ENCODE data around the gene GRK7. TPM values are rescaled to one million over a fixed set of nuclear protein-coding genes. Genes with fewer than 3 reads are reported as not detected.

The GRK7 gene
- total and polyA plus RNA-seq, 2 experiments from 2014 or later = 0.07 TPM; not detected in 1

DNA sequence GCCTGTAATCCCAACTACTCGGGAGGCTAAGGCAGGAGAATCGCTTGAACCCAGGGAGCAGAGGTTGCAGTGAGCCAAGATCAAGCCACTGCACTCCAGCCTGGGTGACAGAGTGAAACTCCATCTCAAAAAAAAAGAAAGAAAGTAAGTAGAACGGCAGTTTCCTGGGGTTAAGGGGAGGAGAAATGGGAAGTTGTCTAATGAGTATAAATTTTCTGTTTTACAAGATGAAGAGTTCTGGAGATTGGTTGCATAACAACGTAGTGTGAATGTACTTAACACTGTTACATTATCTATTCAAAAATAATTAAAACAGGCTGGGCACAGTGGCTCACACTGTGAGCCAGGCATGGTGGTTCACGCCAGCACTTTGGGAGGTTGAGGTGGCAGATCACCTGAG, 45.4 kb downstream of the GRK7 start:
- Histone ChIP-seq H3K9me3 (ENCODE audit: low read depth) (no peaks in the 10 kb centered on the region), H4K20me1 (ENCODE audit: insufficient read depth, poor library complexity, severe bottlenecking) (no peaks in the 10 kb centered on the region), H3K27ac (no peak overlapping the region), H3K9me2 (replicated peaks; ENCODE audit: insufficient read depth) (no peaks in the 10 kb centered on the region), H3K4me2 (no peak overlapping the region), H3K36me3 (replicated peaks; ENCODE audit: insufficient read depth, low read depth) (no peaks in the 10 kb centered on the region), H3K79me2 (no peaks in the 10 kb centered on the region), H3K27me3 (no peaks in the 10 kb centered on the region), H2AFZ (no peak overlapping the region), H3K4me3 (no peak overlapping the region), H3K4me1 (ENCODE audit: insufficient read depth) (no peaks in the 10 kb centered on the region)
- TF ChIP-seq, protein P1, sequence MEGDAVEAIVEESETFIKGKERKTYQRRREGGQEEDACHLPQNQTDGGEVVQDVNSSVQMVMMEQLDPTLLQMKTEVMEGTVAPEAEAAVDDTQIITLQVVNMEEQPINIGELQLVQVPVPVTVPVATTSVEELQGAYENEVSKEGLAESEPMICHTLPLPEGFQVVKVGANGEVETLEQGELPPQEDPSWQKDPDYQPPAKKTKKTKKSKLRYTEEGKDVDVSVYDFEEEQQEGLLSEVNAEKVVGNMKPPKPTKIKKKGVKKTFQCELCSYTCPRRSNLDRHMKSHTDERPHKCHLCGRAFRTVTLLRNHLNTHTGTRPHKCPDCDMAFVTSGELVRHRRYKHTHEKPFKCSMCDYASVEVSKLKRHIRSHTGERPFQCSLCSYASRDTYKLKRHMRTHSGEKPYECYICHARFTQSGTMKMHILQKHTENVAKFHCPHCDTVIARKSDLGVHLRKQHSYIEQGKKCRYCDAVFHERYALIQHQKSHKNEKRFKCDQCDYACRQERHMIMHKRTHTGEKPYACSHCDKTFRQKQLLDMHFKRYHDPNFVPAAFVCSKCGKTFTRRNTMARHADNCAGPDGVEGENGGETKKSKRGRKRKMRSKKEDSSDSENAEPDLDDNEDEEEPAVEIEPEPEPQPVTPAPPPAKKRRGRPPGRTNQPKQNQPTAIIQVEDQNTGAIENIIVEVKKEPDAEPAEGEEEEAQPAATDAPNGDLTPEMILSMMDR (IDR thresholded peaks at IDR 0.05; ENCODE audit: poor library complexity) = no peak
- TF ChIP-seq EZH2phosphoT487 (IDR thresholded peaks at IDR 0.05; ENCODE audit: low read depth, severe bottlenecking, unreplicated experiment) (no peak), EZH2 (IDR thresholded peaks at IDR 0.05; ENCODE audit: borderline replicate concordance) (no peak)
- no peak for DNase-seq (ENCODE audit: low spot score)
- 95% methylated on average over 5 of the region's 5 CpGs for WGBS (ENCODE audit: low lambda C conversion rate, missing lambda C conversion rate)

DNA sequence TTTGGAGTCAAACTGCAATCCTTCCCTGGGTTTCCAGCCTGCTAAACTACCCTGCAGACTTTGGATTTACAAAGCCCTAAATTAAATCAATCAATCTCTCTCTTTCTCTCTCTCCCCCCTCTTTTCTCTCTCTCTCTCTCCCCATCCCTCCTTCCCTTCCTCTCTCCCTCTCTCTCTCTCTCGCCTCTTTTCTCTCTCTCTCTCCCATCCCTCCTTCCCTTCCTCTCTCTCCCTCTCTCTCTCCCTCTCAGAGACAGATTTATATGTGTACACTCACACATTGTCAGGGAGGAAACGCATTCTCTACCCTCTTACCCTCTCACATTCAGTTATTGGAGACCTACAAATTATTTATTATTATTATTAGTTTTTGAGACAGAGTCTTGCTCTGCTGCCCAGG, 47.0 kb downstream of the GRK7 start:
- Histone ChIP-seq H3K27ac (no peak overlapping the region), H4K20me1 (ENCODE audit: insufficient read depth, poor library complexity, severe bottlenecking) (no peaks in the 10 kb centered on the region), H3K9me2 (replicated peaks; ENCODE audit: insufficient read depth) (no peaks in the 10 kb centered on the region), H2AFZ (no peak overlapping the region), H3K9me3 (ENCODE audit: low read depth) (no peaks in the 10 kb centered on the region), H3K79me2 (no peaks in the 10 kb centered on the region), H3K4me3 (no peak overlapping the region), H3K36me3 (replicated peaks; ENCODE audit: insufficient read depth, low read depth) (no peaks in the 10 kb centered on the region), H3K27me3 (no peaks in the 10 kb centered on the region), H3K4me2 (no peak overlapping the region), H3K4me1 (ENCODE audit: insufficient read depth) (no peaks in the 10 kb centered on the region)
- no peak for TF ChIP-seq EZH2phosphoT487 (IDR thresholded peaks at IDR 0.05; ENCODE audit: low read depth, severe bottlenecking, unreplicated experiment)
- TF ChIP-seq, protein P1 (IDR thresholded peaks at IDR 0.05; ENCODE audit: poor library complexity) = no peak
- TF ChIP-seq EZH2 (IDR thresholded peaks at IDR 0.05; ENCODE audit: borderline replicate concordance) = no peak
- no peak for DNase-seq (ENCODE audit: low spot score)
- 98% methylated on average over 2 of the region's 2 CpGs for WGBS (ENCODE audit: low lambda C conversion rate, missing lambda C conversion rate)

DNA sequence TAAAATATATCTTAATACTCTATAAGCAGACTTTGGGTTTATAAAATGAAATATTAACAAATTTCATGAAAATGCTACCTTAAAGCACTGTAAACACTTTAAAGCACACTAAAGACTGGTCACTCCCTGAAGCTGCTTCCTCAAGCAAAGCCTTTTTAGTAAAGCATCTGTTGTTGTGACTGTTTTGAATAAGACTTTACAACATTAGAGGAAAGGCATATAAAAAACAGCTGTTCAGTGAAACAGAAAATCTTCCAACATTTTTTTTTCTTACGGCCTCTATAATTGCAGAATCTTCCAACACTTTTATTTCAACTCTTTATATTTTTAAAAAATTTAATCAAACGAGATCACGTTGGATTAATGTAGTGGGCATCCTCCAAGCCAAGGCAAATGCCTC, 48.1 kb downstream of the GRK7 start:
- no peak overlapping the region for H3K27ac ChIP-seq
- H3K36me3 ChIP-seq (replicated peaks; ENCODE audit: insufficient read depth, low read depth) = no peaks in the 10 kb centered on the region
- H3K4me1 ChIP-seq (ENCODE audit: insufficient read depth) = no peaks in the 10 kb centered on the region
- TF ChIP-seq, protein P1 (IDR thresholded peaks at IDR 0.05; ENCODE audit: poor library complexity) = no peak
- TF ChIP-seq EZH2 (IDR thresholded peaks at IDR 0.05; ENCODE audit: borderline replicate concordance) (no peak), EZH2phosphoT487 (IDR thresholded peaks at IDR 0.05; ENCODE audit: low read depth, severe bottlenecking, unreplicated experiment) (no peak)
- H3K27me3 ChIP-seq = no peaks in the 10 kb centered on the region
- no peak overlapping the region for H2AFZ ChIP-seq
- no peak for DNase-seq (ENCODE audit: low spot score)
- no peaks in the 10 kb centered on the region for H3K9me2 ChIP-seq (replicated peaks; ENCODE audit: insufficient read depth)
- no peaks in the 10 kb centered on the region for H3K79me2 ChIP-seq
- no peaks in the 10 kb centered on the region for H3K9me3 ChIP-seq (ENCODE audit: low read depth)
- WGBS (ENCODE audit: low lambda C conversion rate, missing lambda C conversion rate) = 71% methylated on average over 3 of the region's 3 CpGs
- peak overlapping the region; percentile 12 for H3K4me2 ChIP-seq
- no peak overlapping the region for H3K4me3 ChIP-seq
- H4K20me1 ChIP-seq (ENCODE audit: insufficient read depth, poor library complexity, severe bottlenecking) = no peaks in the 10 kb centered on the region

DNA sequence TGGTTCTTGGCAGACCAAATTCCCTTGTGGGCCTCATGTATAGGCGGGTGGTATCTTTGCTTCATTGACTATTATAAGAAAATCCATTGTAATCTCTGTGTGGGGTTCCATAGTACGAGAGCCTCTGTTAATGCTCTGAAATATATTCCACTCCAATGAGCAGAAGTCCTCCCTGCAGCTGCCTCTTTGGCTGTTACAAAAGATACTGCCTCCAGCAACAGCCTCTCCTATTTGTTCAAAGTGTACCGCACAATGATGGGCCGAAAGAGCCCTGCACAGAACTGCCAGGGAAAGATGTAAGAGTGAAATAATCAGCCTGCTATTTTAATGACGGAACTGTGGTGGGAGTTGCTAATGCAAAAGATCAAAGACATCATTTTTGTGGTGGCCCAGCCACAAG, 48.9 kb downstream of the GRK7 start:
- Histone ChIP-seq H3K4me1 (ENCODE audit: insufficient read depth) (peaks cover 3% of the 10 kb centered on the region), H3K4me2 (no peak overlapping the region), H2AFZ (no peak overlapping the region), H3K27ac (peak overlapping the region; percentile 53), H3K4me3 (no peak overlapping the region), H4K20me1 (ENCODE audit: insufficient read depth, poor library complexity, severe bottlenecking) (no peaks in the 10 kb centered on the region), H3K9me2 (replicated peaks; ENCODE audit: insufficient read depth) (no peaks in the 10 kb centered on the region), H3K27me3 (no peaks in the 10 kb centered on the region), H3K9me3 (ENCODE audit: low read depth) (no peaks in the 10 kb centered on the region), H3K79me2 (no peaks in the 10 kb centered on the region), H3K36me3 (replicated peaks; ENCODE audit: insufficient read depth, low read depth) (no peaks in the 10 kb centered on the region)
- DNase-seq (ENCODE audit: low spot score) = no peak
- no peak for TF ChIP-seq EZH2 (IDR thresholded peaks at IDR 0.05; ENCODE audit: borderline replicate concordance)
- no peak for TF ChIP-seq EZH2phosphoT487 (IDR thresholded peaks at IDR 0.05; ENCODE audit: low read depth, severe bottlenecking, unreplicated experiment)
- TF ChIP-seq, protein P1 (IDR thresholded peaks at IDR 0.05; ENCODE audit: poor library complexity) = no peak
- 66% methylated on average over 5 of the region's 5 CpGs for WGBS (ENCODE audit: low lambda C conversion rate, missing lambda C conversion rate)
